Fibroblast of lung (primary cell): ENCODE data around the gene ELK3.

ENCODE experiments used
- EZH2 ChIP-seq: IDR thresholded peaks from 2 replicates; pipeline ENCODE4 v1.5.1; 2012; ENCODE audit warnings: low read length, control low read depth, mild to moderate bottlenecking; ENCODE audit errors: missing control alignments
- TF ChIP-seq, protein P1 (sequence below), 2 donors: IDR thresholded peaks in 1 of 2; conservative IDR thresholded peaks in 1 of 2; 1 replicate in 1 of 2; 2 replicates in 1 of 2; pipeline ENCODE4 v1.5.1; 2011 to 2012; ENCODE audit warnings: low read length in 2 of 2, control low read depth in 1 of 2, inconsistent platforms in 1 of 2, low read depth in 1 of 2, mild to moderate bottlenecking in 1 of 2

DNA sequence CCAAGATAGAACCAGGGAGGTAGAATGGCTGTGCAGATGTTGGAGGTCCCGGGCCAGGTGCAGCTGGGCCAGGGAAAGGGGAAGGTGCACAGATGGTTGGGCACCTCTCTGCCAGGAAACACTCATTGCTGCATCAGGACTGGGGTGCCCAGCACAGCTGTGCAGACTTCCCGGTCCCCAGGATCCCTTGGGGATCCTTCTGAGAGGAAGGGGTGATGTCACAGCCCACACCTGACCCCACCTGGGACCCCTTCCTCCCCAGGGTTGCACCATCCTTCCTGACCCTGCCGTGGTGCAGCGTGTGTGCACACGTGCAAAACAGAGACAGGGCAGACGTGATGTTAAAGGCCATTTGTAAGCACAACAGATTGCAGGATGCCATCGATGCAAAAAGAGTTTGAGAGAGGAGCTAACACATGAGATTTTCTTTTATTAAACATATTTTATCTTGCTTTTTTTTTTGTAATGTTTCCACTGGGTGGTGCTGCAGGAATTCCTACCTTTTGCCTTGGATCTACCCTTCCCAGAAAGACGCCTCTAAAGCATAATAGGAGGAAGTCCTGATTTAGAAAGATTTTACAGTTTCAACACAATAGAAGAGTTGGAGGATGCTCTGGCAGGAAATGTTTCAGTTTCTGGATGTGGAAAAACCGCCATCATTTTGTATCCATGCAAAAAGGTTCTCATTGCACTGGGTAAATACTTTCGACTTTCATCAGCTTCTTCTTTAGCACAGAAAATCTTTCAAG lies 14.8 kb downstream of the ELK3 start:
- TF ChIP-seq, protein P1, sequence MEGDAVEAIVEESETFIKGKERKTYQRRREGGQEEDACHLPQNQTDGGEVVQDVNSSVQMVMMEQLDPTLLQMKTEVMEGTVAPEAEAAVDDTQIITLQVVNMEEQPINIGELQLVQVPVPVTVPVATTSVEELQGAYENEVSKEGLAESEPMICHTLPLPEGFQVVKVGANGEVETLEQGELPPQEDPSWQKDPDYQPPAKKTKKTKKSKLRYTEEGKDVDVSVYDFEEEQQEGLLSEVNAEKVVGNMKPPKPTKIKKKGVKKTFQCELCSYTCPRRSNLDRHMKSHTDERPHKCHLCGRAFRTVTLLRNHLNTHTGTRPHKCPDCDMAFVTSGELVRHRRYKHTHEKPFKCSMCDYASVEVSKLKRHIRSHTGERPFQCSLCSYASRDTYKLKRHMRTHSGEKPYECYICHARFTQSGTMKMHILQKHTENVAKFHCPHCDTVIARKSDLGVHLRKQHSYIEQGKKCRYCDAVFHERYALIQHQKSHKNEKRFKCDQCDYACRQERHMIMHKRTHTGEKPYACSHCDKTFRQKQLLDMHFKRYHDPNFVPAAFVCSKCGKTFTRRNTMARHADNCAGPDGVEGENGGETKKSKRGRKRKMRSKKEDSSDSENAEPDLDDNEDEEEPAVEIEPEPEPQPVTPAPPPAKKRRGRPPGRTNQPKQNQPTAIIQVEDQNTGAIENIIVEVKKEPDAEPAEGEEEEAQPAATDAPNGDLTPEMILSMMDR (conservative IDR thresholded peaks at IDR 0.05 in 1 of 2, IDR thresholded peaks at IDR 0.05 in 1 of 2; ENCODE audit: low read depth in 1 of 2, low read length in 2 of 2): peak in 1 of 2 donors; percentile 6
- TF ChIP-seq EZH2: no peak
